BJ (cell line): ENCODE measurements around the gene PLCXD3. TPM values are rescaled to one million over a fixed set of nuclear protein-coding genes. Genes with fewer than 3 reads are reported as not detected.

Source experiments
- CTCF ChIA-PET: fragments of 350-600 bp; formaldehyde crosslinking; extraction: SDS; loops from one replicate; lab custom pipeline; 2021; ENCODE audit warnings: antibody characterized with exemption, inconsistent platforms; lab: Yijun Ruan, JAX
- POLR2A ChIA-PET: fragments of 300-600 bp; sonication (Branson Sonifier 250); formaldehyde crosslinking; extraction: SDS; loops from one replicate; lab custom pipeline; 2021; ENCODE audit warnings: antibody characterized with exemption; lab: Charles Lee
- DNase-seq: peaks from one replicate; pipeline ENCODE4 v3.0.0-alpha.2; 2011; ENCODE audit warnings: low read depth
- H3K27me3 ChIP-seq: 2 replicates; pipeline ENCODE4 v1.6.0; 2011; ENCODE audit warnings: low read length; ENCODE audit not compliant: control insufficient read depth, insufficient read depth
- H3K36me3 ChIP-seq: 2 replicates; pipeline ENCODE4 v1.5.1; 2011; ENCODE audit warnings: low read length; ENCODE audit not compliant: control insufficient read depth, insufficient read depth
- H3K4me3 ChIP-seq: 2 replicates; pipeline ENCODE4 v1.5.1; 2011; ENCODE audit warnings: low read depth, mild to moderate bottlenecking, control low read depth, low read length
- CTCF ChIP-seq: IDR thresholded peaks from 2 replicates; pipeline ENCODE4 v1.5.1; 2011; ENCODE audit warnings: low read depth, mild to moderate bottlenecking, control low read depth, inconsistent platforms, low read length, moderate library complexity; ENCODE audit not compliant: insufficient read depth
- polyA plus RNA-seq: library from polyadenylated mRNA; depleted of rRNA; stranded (reverse); fragments of >200 nt; gene quantifications from 2 replicates; pipeline ENCODE4 v1.2.3, GENCODE V29; 2011

The PLCXD3 gene
- polyA plus RNA-seq, 1 experiment = 0.05 TPM

DNA sequence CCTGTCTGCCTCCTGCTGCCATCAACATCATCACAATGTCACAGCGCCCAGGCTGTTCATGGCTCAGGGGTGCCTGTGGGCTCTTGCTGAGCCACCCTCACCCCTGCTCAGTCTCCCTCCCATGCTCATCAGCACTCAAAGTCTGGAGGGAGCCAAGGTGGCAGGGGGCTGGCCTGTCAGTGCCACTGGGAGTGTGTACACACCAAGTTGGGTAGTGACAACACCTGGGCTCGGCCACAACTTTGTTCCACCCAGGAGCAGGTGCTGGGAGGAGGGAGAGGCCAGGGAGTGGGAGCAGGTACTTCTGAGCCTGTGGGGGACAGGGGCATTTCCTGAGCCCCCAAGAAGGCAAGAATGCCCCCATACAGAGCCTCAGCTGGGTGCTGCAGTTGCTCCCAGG, 219.6 kb downstream of the PLCXD3 start:
- Histone ChIP-seq H3K36me3 (no peaks in the 10 kb centered on the region), H3K4me3 (no peak overlapping the region), H3K27me3 (peaks cover 1% of the 10 kb centered on the region)
- DNase-seq = no peak
- CTCF ChIA-PET = interaction anchor here (1.0 kb wide), 1 partner anchor 21 kb away, joined by 3 read pairs; no protein-coding TSS in a partner anchor
- POLR2A ChIA-PET = no interaction called here
- TF ChIP-seq CTCF = no peak

DNA sequence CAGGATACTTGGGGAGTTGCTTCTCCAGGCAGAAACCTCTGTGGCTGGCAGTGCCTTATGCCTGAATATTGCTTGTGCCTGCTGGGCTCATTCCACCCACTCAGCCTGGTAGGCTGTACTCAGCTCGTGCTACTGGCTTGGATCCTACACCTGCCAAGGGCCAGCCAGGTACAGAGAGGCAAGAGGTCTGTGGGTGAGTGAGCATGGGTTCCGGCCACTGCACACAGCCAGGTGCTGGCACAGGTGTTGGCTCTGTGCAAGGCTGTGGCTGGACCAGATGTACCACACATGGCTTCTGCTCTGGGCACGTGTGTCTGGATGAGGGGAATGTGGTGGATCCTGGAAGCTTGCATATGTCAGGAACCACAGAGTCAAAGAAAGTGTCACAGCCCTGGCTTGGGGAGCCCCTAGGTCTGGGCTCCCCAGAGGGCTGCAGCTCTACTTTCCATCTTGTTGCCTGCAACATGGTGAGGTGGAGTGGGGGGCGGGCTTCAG, 220.4 kb downstream of the PLCXD3 start:
- DNase-seq = no peak
- ChIA-PET CTCF (no interaction called here), POLR2A (no interaction called here)
- Histone ChIP-seq H3K36me3 (no peaks in the 10 kb centered on the region), H3K4me3 (no peak overlapping the region), H3K27me3 (peaks cover 1% of the 10 kb centered on the region; the same call in 1 of the 2 replicates)
- no peak for TF ChIP-seq CTCF

GRCh38 chr5:41286696-41287095, 223.7 kb downstream of the PLCXD3 start:
- no peak for TF ChIP-seq CTCF
- Histone ChIP-seq H3K36me3 (no peaks in the 10 kb centered on the region), H3K27me3 (peaks cover 1% of the 10 kb centered on the region; the same call in 1 of the 2 replicates), H3K4me3 (no peak overlapping the region)
- ChIA-PET POLR2A (no interaction called here), CTCF (interaction anchor here (1.6 to 1.9 kb wide), 2 partner anchors 9 to 351 kb away, joined by 4 to 6 read pairs; no protein-coding TSS in a partner anchor)
- no peak for DNase-seq

- ChIA-PET POLR2A (no interaction called here), CTCF (interaction anchor here (1.6 to 1.9 kb wide), 2 partner anchors 10 to 351 kb away, joined by 4 to 6 read pairs; no protein-coding TSS in a partner anchor)
- DNase-seq = no peak
- no peak for TF ChIP-seq CTCF
- H3K4me3 ChIP-seq = no peak overlapping the region
- H3K36me3 ChIP-seq = no peaks in the 10 kb centered on the region
- peaks cover 1% of the 10 kb centered on the region; the same call in 1 of the 2 replicates for H3K27me3 ChIP-seq
Observed at GRCh38 chr5:41286165-41286564, 224.2 kb downstream of the PLCXD3 start.

- ChIA-PET POLR2A (no interaction called here), CTCF (interaction anchor here (0.7 kb wide), 1 partner anchor 15 kb away, joined by 4 read pairs; no protein-coding TSS in a partner anchor)
- Histone ChIP-seq H3K36me3 (no peaks in the 10 kb centered on the region), H3K27me3 (no peaks in the 10 kb centered on the region; the same call in 1 of the 2 replicates), H3K4me3 (no peak overlapping the region)
- no peak for DNase-seq
- no peak for TF ChIP-seq CTCF
Observed at GRCh38 chr5:41284938-41285337, 225.5 kb downstream of the PLCXD3 start.
